Upper lobe of left lung (tissue), 4 donors: ENCODE results near the gene PCBP3.

Experiments used
- CTCF ChIP-seq, 6 experiments: fragments of 450-650 bp in 4 of 6; fragments of 200-600 bp in 2 of 6; sonication (generic) in 2 of 6; IDR thresholded peaks; one replicate each; pipeline ENCODE4 v1.5.1; 2016 to 2019; ENCODE audit warnings: antibody characterized with exemption in 6 of 6
- POLR2A ChIP-seq, 4 donors: fragments of 450-650 bp; IDR thresholded peaks; one replicate each; pipeline ENCODE4 v1.5.1; 2016 to 2017; ENCODE audit warnings: antibody characterized with exemption in 4 of 4, mild to moderate bottlenecking in 2 of 4
- POLR2AphosphoS5 ChIP-seq, 2 donors: sonication (generic); formaldehyde crosslinking; IDR thresholded peaks; one replicate each; pipeline ENCODE4 v1.5.1; 2017; ENCODE audit warnings: antibody characterized with exemption in 2 of 2

GRCh38 chr21:45982758-45983648 lies 339.5 kb downstream of the PCBP3 start:
- TF ChIP-seq POLR2AphosphoS5 (IDR thresholded peaks at IDR 0.05) = no peak
- TF ChIP-seq CTCF (IDR thresholded peaks at IDR 0.05) = no peak
- no peak for TF ChIP-seq POLR2A (IDR thresholded peaks at IDR 0.05)
